ENCODE results near the gene DTD2.

The DTD2 gene

GRCh38 chr14:31410048-31410650 is 47.2 kb downstream of the DTD2 start:
- CTCF ChIA-PET = interaction anchor here (0.6 to 1.7 kb wide), 5 partner anchors 9 to 47 kb away, joined by 3 to 6 read pairs (median 3); partner anchors contain the start of gene HEATR5A
- DNase-seq = peak; percentile 31 to 79 (median 68)
- H3K27ac ChIP-seq (ENCODE audit: insufficient read depth in 1 of 2, low read depth in 1 of 2, low read length in 2 of 2, poor library complexity in 1 of 2, severe bottlenecking in 2 of 2) = peak overlapping the region; percentile 55 to 67
- peak overlapping the region in 6 of 7 experiments; percentile 11 to 59 (median 25) for H3K4me3 ChIP-seq (ENCODE audit: control insufficient read depth in 1 of 7, extremely low read depth in 1 of 7, insufficient read depth in 4 of 7, low read depth in 2 of 7, low read length in 6 of 7)
- peaks cover 0 to 23% (median 17%) of the 10 kb centered on the region in 4 experiments for H3K4me1 ChIP-seq (ENCODE audit: control extremely low read depth in 1 of 4, control insufficient read depth in 4 of 4, insufficient read depth in 4 of 4, low read length in 3 of 4)
- 33% methylated on average over 2 of the region's 3 CpGs for WGBS (ENCODE audit: insufficient coverage)
- POLR2A ChIA-PET = interaction anchor here (1.0 kb wide), 1 partner anchor 10 kb away, joined by 4 read pairs; the partner anchor contains the start of gene HEATR5A
- no peaks in the 10 kb centered on the region for H3K9me3 ChIP-seq (ENCODE audit: control extremely low read depth in 1 of 5, control insufficient read depth in 4 of 5, insufficient read depth in 2 of 5, low read depth in 1 of 5, low read length in 4 of 5)
- no peaks in the 10 kb centered on the region for H3K27me3 ChIP-seq (replicated peaks in 2 of 5; ENCODE audit: control insufficient read depth in 4 of 5, insufficient read depth in 5 of 5, low read length in 4 of 5)
- H3K36me3 ChIP-seq (ENCODE audit: control insufficient read depth in 4 of 4, insufficient read depth in 4 of 4, low read length in 3 of 4) = peaks cover 0 to 2% (median 0%) of the 10 kb centered on the region in 4 experiments

GRCh38 chr14:31408421-31408820 is 48.9 kb downstream of the DTD2 start:
- H3K27ac ChIP-seq (ENCODE audit: insufficient read depth in 1 of 2, low read depth in 1 of 2, low read length in 2 of 2, poor library complexity in 1 of 2, severe bottlenecking in 2 of 2) = no peak overlapping the region
- CTCF ChIA-PET = interaction anchor here (0.6 to 1.0 kb wide), 2 partner anchors 11 to 37 kb away, joined by 3 to 7 read pairs; no protein-coding TSS in a partner anchor
- no peak overlapping the region for H3K4me3 ChIP-seq (ENCODE audit: control insufficient read depth in 1 of 7, extremely low read depth in 1 of 7, insufficient read depth in 4 of 7, low read depth in 2 of 7, low read length in 6 of 7)
- H3K4me1 ChIP-seq (ENCODE audit: control extremely low read depth in 1 of 4, control insufficient read depth in 4 of 4, insufficient read depth in 4 of 4, low read length in 3 of 4) = peaks cover 0 to 19% (median 14%) of the 10 kb centered on the region in 4 experiments
- H3K9me3 ChIP-seq (ENCODE audit: control extremely low read depth in 1 of 5, control insufficient read depth in 4 of 5, insufficient read depth in 2 of 5, low read depth in 1 of 5, low read length in 4 of 5) = no peaks in the 10 kb centered on the region
- no peak for DNase-seq
- H3K36me3 ChIP-seq (ENCODE audit: control insufficient read depth in 4 of 4, insufficient read depth in 4 of 4, low read length in 3 of 4) = peaks cover 0 to 2% (median 0%) of the 10 kb centered on the region in 4 experiments
- WGBS (ENCODE audit: insufficient coverage) = no CpG with 5 or more reads among the region's 1 CpG
- POLR2A ChIA-PET = no interaction called here
- H3K27me3 ChIP-seq (replicated peaks in 2 of 5; ENCODE audit: control insufficient read depth in 4 of 5, insufficient read depth in 5 of 5, low read length in 4 of 5) = no peaks in the 10 kb centered on the region

- CTCF ChIA-PET = interaction anchor here (1.2 kb wide), 1 partner anchor 12 kb away, joined by 3 read pairs; no protein-coding TSS in a partner anchor
- no peaks in the 10 kb centered on the region for H3K27me3 ChIP-seq (replicated peaks in 2 of 5; ENCODE audit: control insufficient read depth in 4 of 5, insufficient read depth in 5 of 5, low read length in 4 of 5)
- H3K4me1 ChIP-seq (ENCODE audit: control extremely low read depth in 1 of 4, control insufficient read depth in 4 of 4, insufficient read depth in 4 of 4, low read length in 3 of 4) = peaks cover 0 to 14% (median 12%) of the 10 kb centered on the region in 4 experiments
- H3K4me3 ChIP-seq (ENCODE audit: control insufficient read depth in 1 of 7, extremely low read depth in 1 of 7, insufficient read depth in 4 of 7, low read depth in 2 of 7, low read length in 6 of 7) = no peak overlapping the region
- whole genome bisulfite sequencing (ENCODE audit: insufficient coverage) = 76% methylated on average over 2 of the region's 4 CpGs
- H3K27ac ChIP-seq (ENCODE audit: insufficient read depth in 1 of 2, low read depth in 1 of 2, low read length in 2 of 2, poor library complexity in 1 of 2, severe bottlenecking in 2 of 2) = no peak overlapping the region
- H3K9me3 ChIP-seq (ENCODE audit: control extremely low read depth in 1 of 5, control insufficient read depth in 4 of 5, insufficient read depth in 2 of 5, low read depth in 1 of 5, low read length in 4 of 5) = no peaks in the 10 kb centered on the region
- POLR2A ChIA-PET = no interaction called here
- DNase-seq = no peak
- H3K36me3 ChIP-seq (ENCODE audit: control insufficient read depth in 4 of 4, insufficient read depth in 4 of 4, low read length in 3 of 4) = peaks cover 0 to 6% (median 3%) of the 10 kb centered on the region in 4 experiments
Measured at GRCh38 chr14:31405599-31406232, 51.6 kb downstream of the DTD2 start.

- no peak overlapping the region for H3K27ac ChIP-seq (ENCODE audit: insufficient read depth in 1 of 2, low read depth in 1 of 2, low read length in 2 of 2, poor library complexity in 1 of 2, severe bottlenecking in 2 of 2)
- no peak overlapping the region for H3K4me3 ChIP-seq (ENCODE audit: control insufficient read depth in 1 of 7, extremely low read depth in 1 of 7, insufficient read depth in 4 of 7, low read depth in 2 of 7, low read length in 6 of 7)
- no peaks in the 10 kb centered on the region for H3K27me3 ChIP-seq (replicated peaks in 2 of 5; ENCODE audit: control insufficient read depth in 4 of 5, insufficient read depth in 5 of 5, low read length in 4 of 5)
- 98% methylated on average over 7 of the region's 8 CpGs for WGBS (ENCODE audit: insufficient coverage)
- peaks cover 0 to 9% (median 6%) of the 10 kb centered on the region in 4 experiments for H3K4me1 ChIP-seq (ENCODE audit: control extremely low read depth in 1 of 4, control insufficient read depth in 4 of 4, insufficient read depth in 4 of 4, low read length in 3 of 4)
- ChIA-PET POLR2A (no interaction called here), CTCF (no interaction called here)
- no peak for DNase-seq
- no peaks in the 10 kb centered on the region for H3K9me3 ChIP-seq (ENCODE audit: control extremely low read depth in 1 of 5, control insufficient read depth in 4 of 5, insufficient read depth in 2 of 5, low read depth in 1 of 5, low read length in 4 of 5)
- peaks cover 0 to 6% (median 3%) of the 10 kb centered on the region in 4 experiments for H3K36me3 ChIP-seq (ENCODE audit: control insufficient read depth in 4 of 4, insufficient read depth in 4 of 4, low read length in 3 of 4)
Measured at GRCh38 chr14:31405106-31405505, 52.2 kb downstream of the DTD2 start.

- Histone ChIP-seq H3K27me3 (replicated peaks in 2 of 5; ENCODE audit: control insufficient read depth in 4 of 5, insufficient read depth in 5 of 5, low read length in 4 of 5) (no peaks in the 10 kb centered on the region), H3K4me1 (ENCODE audit: control extremely low read depth in 1 of 4, control insufficient read depth in 4 of 4, insufficient read depth in 4 of 4, low read length in 3 of 4) (no peaks in the 10 kb centered on the region), H3K27ac (ENCODE audit: insufficient read depth in 1 of 2, low read depth in 1 of 2, low read length in 2 of 2, poor library complexity in 1 of 2, severe bottlenecking in 2 of 2) (no peak overlapping the region), H3K9me3 (ENCODE audit: control extremely low read depth in 1 of 5, control insufficient read depth in 4 of 5, insufficient read depth in 2 of 5, low read depth in 1 of 5, low read length in 4 of 5) (no peaks in the 10 kb centered on the region), H3K36me3 (ENCODE audit: control insufficient read depth in 4 of 4, insufficient read depth in 4 of 4, low read length in 3 of 4) (peaks cover 0 to 6% (median 3%) of the 10 kb centered on the region in 4 experiments), H3K4me3 (ENCODE audit: control insufficient read depth in 1 of 7, extremely low read depth in 1 of 7, insufficient read depth in 4 of 7, low read depth in 2 of 7, low read length in 6 of 7) (no peak overlapping the region)
- ChIA-PET CTCF (no interaction called here), POLR2A (no interaction called here)
- no peak for DNase-seq
- no CpG with 5 or more reads among the region's 3 CpGs for WGBS (ENCODE audit: insufficient coverage)
Measured at GRCh38 chr14:31403707-31404106, 53.6 kb downstream of the DTD2 start.

GRCh38 chr14:31402764-31403439 is 54.4 kb downstream of the DTD2 start:
- no peak overlapping the region for H3K27ac ChIP-seq (ENCODE audit: insufficient read depth in 1 of 2, low read depth in 1 of 2, low read length in 2 of 2, poor library complexity in 1 of 2, severe bottlenecking in 2 of 2)
- H3K4me3 ChIP-seq (ENCODE audit: control insufficient read depth in 1 of 7, extremely low read depth in 1 of 7, insufficient read depth in 4 of 7, low read depth in 2 of 7, low read length in 6 of 7) = no peak overlapping the region
- no peaks in the 10 kb centered on the region for H3K27me3 ChIP-seq (replicated peaks in 2 of 5; ENCODE audit: control insufficient read depth in 4 of 5, insufficient read depth in 5 of 5, low read length in 4 of 5)
- ChIA-PET POLR2A (no interaction called here), CTCF (interaction anchor here (1.0 to 1.7 kb wide), 4 partner anchors 16 to 36 kb away, joined by 3 to 5 read pairs (median 4); no protein-coding TSS in a partner anchor)
- no peaks in the 10 kb centered on the region for H3K9me3 ChIP-seq (ENCODE audit: control extremely low read depth in 1 of 5, control insufficient read depth in 4 of 5, insufficient read depth in 2 of 5, low read depth in 1 of 5, low read length in 4 of 5)
- DNase-seq = no peak
- WGBS (ENCODE audit: insufficient coverage) = no CpG with 5 or more reads among the region's 2 CpGs
- no peaks in the 10 kb centered on the region for H3K4me1 ChIP-seq (ENCODE audit: control extremely low read depth in 1 of 4, control insufficient read depth in 4 of 4, insufficient read depth in 4 of 4, low read length in 3 of 4)
- H3K36me3 ChIP-seq (ENCODE audit: control insufficient read depth in 4 of 4, insufficient read depth in 4 of 4, low read length in 3 of 4) = peaks cover 2 to 11% (median 5%) of the 10 kb centered on the region in 4 experiments
